GM19239 (cell line): Measurements from ENCODE around the gene HEATR1.
"Not testable (repeated sequence)": the region's sequence is repeated elsewhere in the genome, so short reads cannot be mapped to it uniquely, and the experiment has no call there.

Experiments used
- DNase-seq: peaks from one replicate; pipeline ENCODE4 v3.0.0; 2011; ENCODE audit warnings: low spot score; ENCODE audit not compliant: insufficient read length
- FAIRE-seq: peaks from 2 replicates; lab custom pipeline; 2011; peaks lifted over from hg19 to GRCh38; lab: Jason Lieb, UNC

HEATR1 gene

DNA sequence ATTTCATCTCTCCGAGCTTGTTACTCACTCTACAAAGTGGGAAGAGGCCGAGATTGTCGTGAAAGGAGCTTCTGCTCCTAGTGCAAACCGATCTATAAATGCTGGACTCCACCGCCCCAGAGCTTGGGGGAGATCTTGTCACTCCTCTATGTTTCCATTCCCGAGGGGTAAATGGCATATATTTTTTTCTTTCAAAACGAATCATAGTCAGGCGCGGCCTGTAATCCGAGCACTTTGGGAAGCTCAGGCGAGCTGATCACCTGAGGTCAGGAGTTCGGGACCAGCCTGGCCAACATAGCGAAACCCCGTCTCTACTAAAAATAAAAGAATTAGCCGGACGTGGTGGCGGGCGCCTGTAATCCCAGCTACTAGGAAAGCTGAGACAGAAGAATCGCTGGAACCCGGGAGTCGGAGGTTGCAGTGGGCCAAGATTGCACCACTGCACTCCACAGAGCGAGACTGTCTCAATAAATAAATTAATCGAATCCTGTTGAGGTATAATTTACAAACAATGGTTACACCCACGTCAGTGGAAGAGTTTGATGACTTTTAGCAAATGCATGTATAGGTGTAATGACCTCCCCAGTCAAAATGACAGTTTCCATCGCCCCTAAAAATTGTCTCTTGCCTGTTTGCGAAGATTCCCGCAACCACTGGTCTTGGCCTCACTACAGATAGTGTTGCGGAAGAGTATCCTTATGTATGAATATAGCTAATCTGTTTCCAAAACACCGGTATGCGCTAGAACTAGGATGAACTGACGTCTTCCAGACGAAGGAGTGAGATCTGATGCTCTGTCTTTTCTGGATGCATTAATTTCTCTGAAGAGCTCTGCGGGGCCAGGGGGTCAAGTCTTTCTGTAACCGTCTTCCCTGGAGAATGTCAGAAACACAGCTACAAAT is 840 bp upstream of the HEATR1 start:
- DNase-seq (no peak), FAIRE-seq (no peak)

- FAIRE-seq (no peak), DNase-seq (no peak)
Measured at GRCh38 chr1:236602171-236602570, 2.1 kb downstream of the HEATR1 start.

DNA sequence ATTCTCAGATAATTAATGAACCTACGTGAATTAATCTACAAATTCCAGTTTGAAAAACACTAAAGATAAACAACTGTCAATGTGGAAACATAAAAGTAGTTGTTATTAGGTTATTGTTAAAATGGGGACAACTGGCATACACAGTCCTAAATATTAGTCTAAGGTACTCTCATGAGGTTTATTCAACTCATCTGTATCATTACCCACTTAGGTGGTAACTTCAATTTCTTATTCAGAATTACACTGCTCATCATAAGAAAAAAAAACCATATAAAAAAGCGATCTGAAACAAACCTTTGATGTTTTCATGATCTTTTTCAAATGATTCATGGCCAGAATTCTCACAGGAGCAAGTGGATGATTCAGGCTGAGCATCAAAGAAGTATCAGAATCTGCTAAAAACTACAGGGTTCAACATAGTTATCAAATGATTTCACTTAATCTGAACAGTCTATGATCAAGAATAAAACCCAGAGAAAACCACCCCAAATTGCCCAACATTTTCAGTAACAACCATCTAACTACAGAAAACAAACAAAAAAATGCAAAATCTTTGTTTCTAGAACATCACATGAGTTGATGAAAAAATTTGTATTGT is 13.7 kb downstream of the HEATR1 start:
- FAIRE-seq (no peak), DNase-seq (no peak)

- FAIRE-seq = no peak
Measured at GRCh38 chr1:236589531-236589930, 14.8 kb downstream of the HEATR1 start.

DNA sequence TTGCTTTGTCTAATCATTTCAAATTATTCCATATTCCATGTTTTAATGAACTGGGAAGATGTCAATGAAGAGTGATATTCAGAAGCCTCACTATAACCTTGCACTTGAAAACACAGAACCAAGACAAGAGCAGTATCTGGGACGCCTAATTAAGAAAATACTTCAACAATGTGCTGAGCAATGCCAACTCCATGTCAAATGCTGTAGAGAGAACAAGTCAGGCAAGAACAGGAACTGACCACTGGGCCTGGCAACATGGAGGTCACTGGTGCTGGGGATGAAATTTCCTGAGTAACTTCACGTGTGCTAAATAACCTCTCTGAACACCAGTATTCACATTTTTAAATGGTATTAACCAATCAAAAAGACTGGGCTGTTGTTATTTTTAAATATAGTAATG is 22.8 kb downstream of the HEATR1 start:
- FAIRE-seq (no peak), DNase-seq (no peak)

More at GRCh38 chr1:236589531-236589930, 14.8 kb downstream of the HEATR1 start:
- DNase-seq = no peak

DNA sequence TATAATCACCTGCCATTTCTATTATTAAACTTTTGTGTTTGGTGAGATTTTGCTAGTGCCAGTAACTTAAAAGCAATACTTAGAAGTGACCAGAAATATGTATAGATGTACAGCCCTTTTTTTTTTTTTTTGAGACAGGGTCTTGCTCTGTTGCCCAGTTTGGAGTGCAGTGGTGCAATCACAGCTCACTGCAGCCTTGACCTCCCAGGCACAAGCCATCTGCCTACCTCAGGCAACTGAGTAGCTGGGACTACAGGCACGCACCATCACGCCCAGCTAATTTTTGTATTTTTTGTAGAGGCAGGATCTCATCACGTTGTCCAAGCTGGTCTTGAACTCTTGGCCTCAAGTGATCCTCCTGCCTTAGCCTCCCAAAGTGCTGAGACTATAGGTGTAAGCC is 23.9 kb downstream of the HEATR1 start:
- FAIRE-seq, DNase-seq: not testable (repeated sequence)

GRCh38 chr1:236578661-236579060 is 25.7 kb downstream of the HEATR1 start:
- FAIRE-seq = no peak

DNA sequence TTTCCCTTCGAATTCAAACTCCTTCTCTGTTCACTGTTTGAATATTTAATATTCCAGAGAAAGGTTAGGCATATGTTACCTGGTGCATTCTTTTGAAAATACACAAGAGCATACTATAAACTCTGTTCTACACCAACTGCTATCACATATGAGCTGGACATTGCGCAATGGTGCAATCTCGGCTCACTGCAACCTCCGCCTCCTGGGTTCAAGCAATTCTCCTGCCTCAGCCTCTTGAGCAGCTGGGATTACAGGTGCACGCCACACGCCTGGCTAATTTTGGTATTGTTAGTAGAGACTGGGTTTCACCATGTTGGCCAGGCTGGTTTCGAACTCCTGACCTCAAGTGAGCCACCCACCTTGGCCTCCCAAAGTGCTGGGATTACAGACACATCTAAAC is 27.3 kb downstream of the HEATR1 start:
- not testable (repeated sequence) for FAIRE-seq, DNase-seq

More at GRCh38 chr1:236578661-236579060, 25.7 kb downstream of the HEATR1 start:
- DNase-seq = no peak

DNA sequence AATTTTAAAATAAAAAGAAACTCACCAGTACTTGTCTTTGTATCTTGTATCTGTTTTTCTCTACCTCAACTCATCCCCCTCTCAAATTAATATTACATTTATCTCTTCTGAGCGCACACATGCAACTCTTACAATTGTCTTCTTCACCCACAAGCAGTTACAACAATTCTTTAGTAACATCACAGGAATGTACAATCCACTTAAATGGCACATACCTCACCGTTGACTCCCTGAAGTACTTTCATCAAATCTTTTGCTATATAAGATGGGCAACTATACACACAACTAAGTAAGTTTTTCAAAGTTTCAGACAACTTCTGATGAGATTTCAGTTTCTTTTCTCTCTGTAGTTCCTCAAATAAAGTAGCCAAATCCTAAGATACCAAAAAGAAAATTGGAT is 28.3 kb downstream of the HEATR1 start:
- no peak for FAIRE-seq
- DNase-seq = no peak

- no peak for DNase-seq
- no peak for FAIRE-seq
Measured at GRCh38 chr1:236575523-236575922, 28.8 kb downstream of the HEATR1 start.

- DNase-seq = no peak
- no peak for FAIRE-seq
Measured at GRCh38 chr1:236568285-236568894, 35.9 kb downstream of the HEATR1 start.

GRCh38 chr1:236565530-236565929 is 38.8 kb downstream of the HEATR1 start:
- DNase-seq (no peak), FAIRE-seq (no peak)

DNA sequence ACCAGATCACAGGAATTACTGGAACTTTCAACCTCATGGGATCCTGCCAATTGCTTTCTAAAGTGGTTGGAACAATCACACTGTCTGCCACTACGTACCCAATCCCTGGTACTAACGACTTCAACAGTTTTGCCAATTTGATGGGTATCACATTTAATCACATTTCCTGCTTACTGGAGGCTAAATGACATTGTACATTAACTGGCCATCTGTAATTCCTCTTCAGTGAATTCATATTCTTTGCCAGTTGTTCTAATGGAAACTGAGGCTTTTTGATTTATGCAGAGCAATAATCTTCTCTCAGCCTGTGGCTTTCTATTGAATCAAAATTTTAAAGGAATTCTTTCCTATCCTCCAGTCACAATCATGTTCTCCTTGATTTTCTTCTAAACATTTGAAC is 42.3 kb downstream of the HEATR1 start:
- DNase-seq (no peak), FAIRE-seq (no peak)

DNA sequence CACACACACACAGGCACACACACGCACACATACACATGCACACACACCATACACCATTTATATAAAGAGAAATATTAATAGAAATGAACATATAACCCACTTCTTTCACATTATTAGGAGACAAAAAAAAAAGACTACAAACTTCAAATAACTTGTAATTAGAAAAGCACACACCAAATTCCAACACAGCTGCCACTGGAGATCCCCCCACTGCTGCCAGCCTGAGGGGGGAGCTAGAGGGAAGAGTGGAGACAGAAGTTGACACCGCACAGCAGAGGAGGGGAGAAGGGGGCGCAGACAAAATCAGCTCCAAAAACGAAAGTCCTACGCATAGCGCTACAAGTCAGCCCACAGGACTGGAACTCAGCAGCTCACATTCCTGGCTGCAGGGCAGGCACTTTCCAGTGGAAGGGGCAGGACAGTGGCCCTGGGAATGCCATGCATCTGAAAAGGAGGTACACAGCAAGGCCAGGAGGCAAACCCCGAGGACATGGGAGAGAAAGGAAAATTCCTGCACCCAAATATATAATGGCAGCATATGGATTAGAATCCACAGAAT is 44.0 kb downstream of the HEATR1 start:
- DNase-seq = no peak
- FAIRE-seq = no peak

- no peak for FAIRE-seq
Measured at GRCh38 chr1:236558846-236559245, 45.5 kb downstream of the HEATR1 start.

DNA sequence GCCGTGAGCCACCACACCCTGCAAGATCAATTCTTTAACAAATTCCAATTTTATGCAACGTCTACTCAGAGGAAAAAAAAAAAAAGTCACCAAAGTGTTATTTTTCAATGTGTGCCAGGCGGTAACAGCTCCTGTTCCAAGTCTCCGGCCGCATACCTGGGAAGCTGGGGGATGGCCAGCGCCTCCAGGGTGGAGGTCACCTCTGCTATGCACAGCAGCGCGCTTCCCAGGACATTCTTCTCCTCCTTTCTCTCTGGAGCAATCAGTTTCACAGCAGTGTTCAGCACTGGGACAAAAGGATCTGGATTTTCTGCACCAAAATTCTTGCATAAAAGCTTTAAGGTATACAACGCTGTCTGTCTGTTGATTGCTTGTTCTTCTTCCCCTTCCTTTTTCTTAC is 46.2 kb downstream of the HEATR1 start:
- DNase-seq (no peak), FAIRE-seq (no peak)

More at GRCh38 chr1:236558846-236559245, 45.5 kb downstream of the HEATR1 start:
- no peak for DNase-seq

- FAIRE-seq (no peak), DNase-seq (no peak)
Measured at GRCh38 chr1:236556606-236557005, 47.7 kb downstream of the HEATR1 start.

DNA sequence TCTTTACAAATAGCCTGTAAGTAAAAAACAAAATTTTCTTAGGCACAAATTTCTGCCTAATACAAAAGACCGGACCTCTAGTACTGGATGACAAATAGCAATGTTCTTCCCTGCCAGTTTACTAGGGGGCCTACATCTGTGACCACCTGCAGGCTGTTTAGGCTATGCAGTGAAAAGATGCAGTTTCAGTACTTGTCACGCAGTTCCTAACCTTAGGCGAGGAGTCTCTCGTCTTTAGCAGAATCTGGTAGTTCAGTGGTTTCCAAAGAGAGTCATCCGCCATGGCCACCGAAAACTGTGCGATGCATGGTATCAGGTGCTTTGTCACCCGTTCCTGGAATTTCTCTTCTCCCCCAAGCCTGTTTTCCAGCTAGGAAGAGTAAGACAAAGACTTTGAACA is 50.9 kb downstream of the HEATR1 start:
- DNase-seq (no peak), FAIRE-seq (no peak)

DNA sequence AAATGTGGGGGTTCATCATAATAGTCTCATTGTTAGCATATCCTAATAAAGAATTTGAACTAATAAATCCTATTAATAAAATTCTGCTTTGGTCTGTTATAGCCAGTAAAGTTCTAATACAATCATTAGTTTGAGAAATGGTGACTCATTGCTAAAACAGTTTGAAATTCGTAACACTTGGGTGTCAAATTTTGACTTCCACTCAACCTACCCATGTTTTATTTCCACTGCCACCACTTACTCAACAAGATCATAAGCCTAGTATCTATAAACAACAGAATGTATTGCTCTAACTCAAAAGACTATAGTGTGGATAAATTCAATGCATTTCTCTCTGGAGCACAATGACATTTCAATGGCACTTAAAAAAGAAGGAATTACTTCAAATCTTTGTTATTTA is 51.4 kb downstream of the HEATR1 start:
- DNase-seq (no peak), FAIRE-seq (no peak)

DNA sequence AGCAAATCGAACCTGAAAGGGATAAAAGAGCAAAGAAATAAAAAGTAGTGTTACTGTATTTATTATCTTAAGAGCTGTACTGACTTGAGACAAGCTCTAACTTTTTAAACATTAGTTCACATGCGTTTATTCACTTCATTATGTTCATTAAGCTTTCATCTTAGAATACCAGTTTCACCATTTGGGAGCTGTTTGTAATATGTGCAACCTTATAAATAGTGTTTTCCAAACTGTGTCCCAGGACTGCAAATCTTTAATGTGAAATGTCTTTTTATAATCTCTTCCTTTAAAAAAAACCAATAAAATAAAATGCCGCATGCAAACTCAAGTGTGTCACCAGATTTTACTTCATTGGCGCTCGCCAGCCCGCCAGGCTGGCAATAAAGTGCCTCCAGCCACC is 52.2 kb downstream of the HEATR1 start:
- no peak for DNase-seq
- FAIRE-seq = no peak
